GM21447 (cell line): ENCODE data around the gene KLHL2.
A peak's percentile ranks its signal among the peaks of the same experiment; 100 is the strongest.

ENCODE experiments used
- ATAC-seq: cut with Tn5 transposase; IDR thresholded peaks from one replicate; pipeline ENCODE4 v1.9.1; 2021; ENCODE audit not compliant: unreplicated experiment

The KLHL2 gene

GRCh38 chr4:165286619-165287340, 79.4 kb downstream of the KLHL2 start:
- peak; percentile 69 for ATAC-seq

- ATAC-seq = peak; percentile 48
Measured at GRCh38 chr4:165288226-165288625, 80.9 kb downstream of the KLHL2 start.

- ATAC-seq = peak; percentile 10
Measured at GRCh38 chr4:165288639-165289422, 81.5 kb downstream of the KLHL2 start.

GRCh38 chr4:165289423-165289785, 82.0 kb downstream of the KLHL2 start:
- no peak for ATAC-seq

GRCh38 chr4:165293061-165293460, 85.7 kb downstream of the KLHL2 start:
- no peak for ATAC-seq

- ATAC-seq = no peak
Measured at GRCh38 chr4:165293927-165294649, 86.7 kb downstream of the KLHL2 start.

- peak; percentile 97 for ATAC-seq
Measured at GRCh38 chr4:165294907-165295306, 87.5 kb downstream of the KLHL2 start.

GRCh38 chr4:165297626-165298025, 90.3 kb downstream of the KLHL2 start:
- no peak for ATAC-seq

GRCh38 chr4:165299399-165300060, 92.2 kb downstream of the KLHL2 start:
- no peak for ATAC-seq

GRCh38 chr4:165301833-165302232, 94.5 kb downstream of the KLHL2 start:
- ATAC-seq = peak; percentile 94

GRCh38 chr4:165302658-165303057, 95.3 kb downstream of the KLHL2 start:
- ATAC-seq = no peak

GRCh38 chr4:165308166-165308565, 100.8 kb downstream of the KLHL2 start:
- no peak for ATAC-seq

- ATAC-seq = no peak
Measured at GRCh38 chr4:165308606-165309005, 101.2 kb downstream of the KLHL2 start.

- no peak for ATAC-seq
Measured at GRCh38 chr4:165309456-165309855, 102.1 kb downstream of the KLHL2 start.

- ATAC-seq = no peak
Measured at GRCh38 chr4:165312506-165312905, 105.1 kb downstream of the KLHL2 start.

- ATAC-seq = no peak
Measured at GRCh38 chr4:165319030-165319429, 111.7 kb downstream of the KLHL2 start.

GRCh38 chr4:165319509-165319908, 112.1 kb downstream of the KLHL2 start:
- no peak for ATAC-seq

GRCh38 chr4:165324236-165324917, 117.0 kb downstream of the KLHL2 start:
- ATAC-seq = no peak

- ATAC-seq = no peak
Measured at GRCh38 chr4:165324918-165325304, 117.5 kb downstream of the KLHL2 start.

GRCh38 chr4:165325732-165326512, 118.6 kb downstream of the KLHL2 start:
- ATAC-seq = no peak
